Measurements from ENCODE around the gene RASA2.
"Not testable (repeated sequence)": the region's sequence is repeated elsewhere in the genome, so short reads cannot be mapped to it uniquely, and the experiment has no call there.

The RASA2 gene

GRCh38 chr3:141493184-141493583 lies 6.4 kb downstream of the RASA2 start:
- DNase-seq (ENCODE audit: low spot score), result no peak

- not testable (repeated sequence) for DNase-seq (ENCODE audit: low spot score)
These were observed 10.8 kb downstream of the RASA2 start for GRCh38 chr3:141497589-141497988.

GRCh38 chr3:141498598-141499223 lies 11.9 kb downstream of the RASA2 start:
- no peak for DNase-seq (ENCODE audit: low spot score)

GRCh38 chr3:141499284-141499683 lies 12.5 kb downstream of the RASA2 start:
- DNase-seq (ENCODE audit: low spot score), result no peak

GRCh38 chr3:141499965-141500364 lies 13.1 kb downstream of the RASA2 start:
- no peak for DNase-seq (ENCODE audit: low spot score)

- no peak for DNase-seq (ENCODE audit: low spot score)
These were observed 13.6 kb downstream of the RASA2 start for GRCh38 chr3:141500397-141500796.

- no peak for DNase-seq (ENCODE audit: low spot score)
These were observed 18.3 kb downstream of the RASA2 start for GRCh38 chr3:141505166-141505565.

- no peak for DNase-seq (ENCODE audit: low spot score)
These were observed 19.2 kb downstream of the RASA2 start for GRCh38 chr3:141506071-141506470.

GRCh38 chr3:141507392-141508066 lies 20.7 kb downstream of the RASA2 start:
- no peak for DNase-seq (ENCODE audit: low spot score)

GRCh38 chr3:141508067-141508436 lies 21.2 kb downstream of the RASA2 start:
- no peak for DNase-seq (ENCODE audit: low spot score)

GRCh38 chr3:141511361-141511760 lies 24.5 kb downstream of the RASA2 start:
- DNase-seq (ENCODE audit: low spot score), result no peak

- no peak for DNase-seq (ENCODE audit: low spot score)
These were observed 27.6 kb downstream of the RASA2 start for GRCh38 chr3:141514382-141514781.

GRCh38 chr3:141519587-141519986 lies 32.8 kb downstream of the RASA2 start:
- no peak for DNase-seq (ENCODE audit: low spot score)

- DNase-seq (ENCODE audit: low spot score), result no peak
These were observed 35.0 kb downstream of the RASA2 start for GRCh38 chr3:141521781-141522180.

GRCh38 chr3:141523615-141524375 lies 37.0 kb downstream of the RASA2 start:
- no peak for DNase-seq (ENCODE audit: low spot score)

- no peak for DNase-seq (ENCODE audit: low spot score)
These were observed 38.2 kb downstream of the RASA2 start for GRCh38 chr3:141524988-141525387.

GRCh38 chr3:141525814-141526213 lies 39.0 kb downstream of the RASA2 start:
- DNase-seq (ENCODE audit: low spot score), result no peak

GRCh38 chr3:141526709-141527108 lies 39.9 kb downstream of the RASA2 start:
- DNase-seq (ENCODE audit: low spot score), result no peak

- no peak for DNase-seq (ENCODE audit: low spot score)
These were observed 42.0 kb downstream of the RASA2 start for GRCh38 chr3:141528800-141529199.

GRCh38 chr3:141529256-141529655 lies 42.4 kb downstream of the RASA2 start:
- DNase-seq (ENCODE audit: low spot score), result no peak

- DNase-seq (ENCODE audit: low spot score), result no peak
These were observed 43.0 kb downstream of the RASA2 start for GRCh38 chr3:141529717-141530414.

GRCh38 chr3:141530415-141530768 lies 43.6 kb downstream of the RASA2 start:
- DNase-seq (ENCODE audit: low spot score), result no peak

All from SK-N-DZ (cell line).